HG03469 (cell line): ENCODE data around the gene MCRS1.
"Not testable (repeated sequence)": the region's sequence is repeated elsewhere in the genome, so short reads cannot be mapped to it uniquely, and the experiment has no call there.

Source experiments
- ATAC-seq: cut with Tn5 transposase; IDR thresholded peaks from one replicate; pipeline ENCODE4 v1.9.1; 2021; ENCODE audit warnings: mild to moderate bottlenecking, moderate library complexity, moderate number of reproducible peaks; ENCODE audit not compliant: unreplicated experiment

Gene MCRS1, protein sequence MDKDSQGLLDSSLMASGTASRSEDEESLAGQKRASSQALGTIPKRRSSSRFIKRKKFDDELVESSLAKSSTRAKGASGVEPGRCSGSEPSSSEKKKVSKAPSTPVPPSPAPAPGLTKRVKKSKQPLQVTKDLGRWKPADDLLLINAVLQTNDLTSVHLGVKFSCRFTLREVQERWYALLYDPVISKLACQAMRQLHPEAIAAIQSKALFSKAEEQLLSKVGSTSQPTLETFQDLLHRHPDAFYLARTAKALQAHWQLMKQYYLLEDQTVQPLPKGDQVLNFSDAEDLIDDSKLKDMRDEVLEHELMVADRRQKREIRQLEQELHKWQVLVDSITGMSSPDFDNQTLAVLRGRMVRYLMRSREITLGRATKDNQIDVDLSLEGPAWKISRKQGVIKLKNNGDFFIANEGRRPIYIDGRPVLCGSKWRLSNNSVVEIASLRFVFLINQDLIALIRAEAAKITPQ

GRCh38 chr12:49567611-49568441 lies at the start of gene MCRS1:
Gene MCRS1, minus strand, starts transcription at chr12:49568142. Its CDS starts 1,411 bp downstream, at chr12:49566731.
- no peak for ATAC-seq

DNA sequence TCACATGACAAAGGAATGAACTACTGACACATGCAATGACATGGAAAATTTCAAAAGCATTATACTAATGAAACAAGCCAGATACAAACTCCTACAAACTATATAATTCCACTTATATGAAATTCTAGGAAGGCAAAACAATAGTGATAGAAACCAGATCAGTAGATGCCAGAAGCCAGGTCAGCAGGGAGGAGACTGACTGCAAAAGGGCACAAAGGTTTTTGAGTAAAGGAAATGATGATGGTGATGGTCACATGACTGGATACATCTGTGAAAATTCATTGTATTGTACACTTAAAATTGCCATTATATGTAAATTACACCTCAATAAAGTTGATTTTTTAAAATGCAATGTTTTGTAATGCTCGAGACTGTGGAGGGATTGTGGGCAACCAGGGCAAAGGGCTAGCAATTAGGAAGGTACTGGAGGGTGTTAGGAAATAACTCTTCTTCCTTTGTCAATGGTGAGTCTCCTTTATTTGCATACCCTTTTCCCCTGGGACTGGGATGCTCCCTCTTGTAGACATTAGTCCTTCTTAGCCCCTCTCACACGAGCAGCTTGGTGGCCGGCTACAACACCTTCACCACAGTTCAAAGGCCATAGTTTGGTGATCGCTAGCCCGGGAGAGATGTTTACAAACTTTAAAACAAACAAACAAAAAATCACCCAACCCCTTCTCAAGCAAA lies 48.7 kb upstream of the MCRS1 start:
- ATAC-seq: no peak

DNA sequence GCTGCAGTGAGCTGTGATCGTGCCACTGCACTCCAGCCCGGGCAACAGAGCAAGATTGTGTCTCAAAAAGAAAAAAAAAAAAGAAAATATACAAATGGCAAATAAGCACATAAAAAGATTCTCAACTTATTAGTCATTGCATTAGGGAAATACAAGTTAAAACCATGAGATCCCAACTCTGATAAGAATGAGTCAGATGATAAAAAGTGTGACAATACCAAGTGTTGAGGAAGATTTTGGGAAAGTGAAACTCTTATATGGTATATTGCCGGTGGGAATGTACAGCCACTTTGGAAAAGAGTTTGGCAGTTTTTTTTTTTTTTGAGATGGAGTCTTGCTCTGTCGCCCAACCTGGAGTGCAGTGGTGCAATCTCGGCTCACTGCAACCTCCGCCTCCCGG lies 47.8 kb upstream of the MCRS1 start:
- no peak for ATAC-seq

GRCh38 chr12:49612210-49612609 lies 44.3 kb upstream of the MCRS1 start:
- no peak for ATAC-seq

- not testable (repeated sequence) for ATAC-seq
Observed at GRCh38 chr12:49610785-49611184, 42.8 kb upstream of the MCRS1 start.

- ATAC-seq: no peak
Observed at GRCh38 chr12:49609875-49610154, 41.9 kb upstream of the MCRS1 start.

DNA sequence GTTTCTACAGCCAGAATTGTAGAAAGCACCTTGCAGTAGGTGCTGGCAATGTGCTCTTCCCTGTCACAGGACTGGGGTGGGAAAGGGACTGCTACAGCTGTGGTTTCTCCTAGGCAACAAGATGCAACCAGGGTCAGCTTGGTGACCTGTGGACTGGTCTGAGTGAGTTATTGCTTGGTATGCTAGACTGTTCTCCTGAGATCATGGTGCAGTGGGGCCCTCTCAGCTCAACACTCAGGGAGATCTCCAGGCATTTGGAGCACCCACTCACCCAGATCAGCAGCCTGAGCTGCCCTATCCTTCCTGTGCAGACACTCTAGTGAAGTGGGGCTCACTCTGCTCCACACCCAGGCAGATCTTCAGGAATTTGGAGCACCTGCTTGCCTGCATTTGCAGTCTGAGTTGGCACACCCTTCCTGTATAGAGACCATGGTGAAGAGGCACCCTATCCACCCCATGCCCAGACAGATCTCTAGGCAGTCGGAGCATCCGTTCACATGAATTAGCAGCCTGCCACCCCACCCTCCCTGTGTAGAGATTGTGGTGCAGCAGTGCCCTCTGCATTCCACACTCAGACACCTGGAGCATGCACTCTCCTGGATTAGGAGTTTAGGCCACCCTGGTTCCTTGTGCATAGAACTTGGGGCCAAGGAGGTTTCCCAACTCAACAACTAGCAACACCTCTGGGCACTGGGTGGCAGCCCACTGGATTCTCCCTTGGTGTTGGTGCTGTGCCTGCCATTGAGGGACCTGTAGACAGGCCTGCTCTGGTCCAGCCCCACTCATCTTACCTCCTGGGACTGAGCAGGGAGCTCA lies 41.3 kb upstream of the MCRS1 start:
- ATAC-seq: no peak

DNA sequence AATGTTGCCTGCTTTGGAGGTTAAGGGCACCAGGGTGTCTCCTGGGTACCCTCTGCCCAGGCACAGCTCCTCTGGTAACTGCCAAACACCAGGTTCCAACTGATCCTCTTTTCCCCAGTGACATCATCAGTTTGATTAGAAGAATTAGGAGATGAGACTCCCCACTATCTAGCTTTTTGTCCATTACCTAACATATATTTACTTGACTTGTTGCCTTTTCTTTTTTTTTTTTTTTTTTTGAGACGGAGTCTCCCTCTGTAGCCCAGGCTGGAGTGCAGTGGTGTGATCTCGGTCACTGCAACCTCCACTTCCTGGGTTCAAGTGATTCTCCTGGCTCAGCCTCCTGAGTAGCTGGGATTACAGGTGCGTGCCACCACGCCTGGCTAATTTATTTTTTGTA lies 37.6 kb upstream of the MCRS1 start, which contains the start of gene FAM186B:
Gene FAM186B (minus strand): TSS at position 101 of the 400 bp plus-strand sequence. CDS start 162 bp downstream, outside the sequence.
- not testable (repeated sequence) for ATAC-seq

DNA sequence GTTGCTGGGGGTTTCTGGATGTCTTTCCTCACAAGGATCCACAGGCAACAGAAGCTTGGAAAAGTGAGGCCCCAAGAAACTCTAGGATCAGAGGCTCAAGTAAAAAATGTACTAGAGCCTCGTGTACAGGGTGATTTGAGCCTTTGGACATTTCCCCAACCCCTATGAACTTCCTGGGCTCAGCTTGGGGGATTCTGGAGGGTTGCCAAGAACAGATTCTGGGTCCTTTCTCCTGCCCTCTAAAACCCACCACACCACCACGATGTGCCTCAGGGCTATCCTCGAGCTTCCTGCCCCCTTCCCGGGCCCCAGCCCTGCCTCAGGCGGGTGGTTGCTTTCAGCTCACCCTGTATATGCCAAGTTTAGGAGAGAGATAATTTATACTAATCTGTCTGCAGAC lies 36.9 kb upstream of the MCRS1 start:
- ATAC-seq: no peak

DNA sequence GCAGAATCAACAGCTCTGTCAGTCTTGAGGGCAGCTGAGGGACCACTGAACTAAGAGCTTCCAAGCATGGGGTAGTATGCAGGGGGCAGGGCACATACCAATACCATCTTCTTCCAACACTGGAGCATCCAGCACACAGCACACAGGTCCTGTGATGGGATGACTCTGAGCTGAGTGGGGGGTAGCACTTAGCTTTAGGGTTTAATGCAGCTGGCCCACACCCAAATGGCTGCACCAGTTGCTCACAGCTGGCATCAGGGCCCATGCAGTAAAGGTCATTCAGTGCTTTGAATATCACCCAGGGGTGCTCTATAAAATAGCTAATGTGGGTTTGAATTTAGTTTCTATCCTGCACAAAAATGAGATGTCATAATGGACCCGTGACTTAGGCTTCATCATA lies 35.8 kb upstream of the MCRS1 start:
- ATAC-seq: no peak

GRCh38 chr12:49599961-49600360 lies 32.0 kb upstream of the MCRS1 start:
- ATAC-seq: no peak

- no peak for ATAC-seq
Observed at GRCh38 chr12:49598527-49598926, 30.6 kb upstream of the MCRS1 start.

- no peak for ATAC-seq
Observed at GRCh38 chr12:49588721-49589516, 21.0 kb upstream of the MCRS1 start.

DNA sequence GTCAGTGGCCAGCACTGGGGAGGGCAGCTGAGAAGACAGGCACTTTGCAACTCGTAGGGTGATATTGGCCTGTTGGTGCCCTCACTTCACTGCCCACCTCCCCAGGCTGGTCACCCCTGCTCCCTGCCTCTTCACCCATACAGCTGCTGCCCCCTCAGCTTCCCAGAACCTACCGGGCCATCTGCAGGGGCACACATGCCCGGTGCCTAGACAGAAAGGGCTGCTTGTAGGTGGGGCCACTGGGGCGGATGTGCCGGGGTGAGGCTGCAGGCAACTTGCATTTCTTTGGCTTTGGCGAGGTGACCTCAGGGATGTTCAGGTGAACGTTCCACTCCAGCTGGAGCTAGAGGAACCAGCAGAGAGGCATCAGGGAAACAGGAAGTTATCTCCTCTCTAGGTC lies 20.3 kb upstream of the MCRS1 start:
- ATAC-seq: no peak

- ATAC-seq: no peak
Observed at GRCh38 chr12:49587174-49587908, 19.4 kb upstream of the MCRS1 start.

DNA sequence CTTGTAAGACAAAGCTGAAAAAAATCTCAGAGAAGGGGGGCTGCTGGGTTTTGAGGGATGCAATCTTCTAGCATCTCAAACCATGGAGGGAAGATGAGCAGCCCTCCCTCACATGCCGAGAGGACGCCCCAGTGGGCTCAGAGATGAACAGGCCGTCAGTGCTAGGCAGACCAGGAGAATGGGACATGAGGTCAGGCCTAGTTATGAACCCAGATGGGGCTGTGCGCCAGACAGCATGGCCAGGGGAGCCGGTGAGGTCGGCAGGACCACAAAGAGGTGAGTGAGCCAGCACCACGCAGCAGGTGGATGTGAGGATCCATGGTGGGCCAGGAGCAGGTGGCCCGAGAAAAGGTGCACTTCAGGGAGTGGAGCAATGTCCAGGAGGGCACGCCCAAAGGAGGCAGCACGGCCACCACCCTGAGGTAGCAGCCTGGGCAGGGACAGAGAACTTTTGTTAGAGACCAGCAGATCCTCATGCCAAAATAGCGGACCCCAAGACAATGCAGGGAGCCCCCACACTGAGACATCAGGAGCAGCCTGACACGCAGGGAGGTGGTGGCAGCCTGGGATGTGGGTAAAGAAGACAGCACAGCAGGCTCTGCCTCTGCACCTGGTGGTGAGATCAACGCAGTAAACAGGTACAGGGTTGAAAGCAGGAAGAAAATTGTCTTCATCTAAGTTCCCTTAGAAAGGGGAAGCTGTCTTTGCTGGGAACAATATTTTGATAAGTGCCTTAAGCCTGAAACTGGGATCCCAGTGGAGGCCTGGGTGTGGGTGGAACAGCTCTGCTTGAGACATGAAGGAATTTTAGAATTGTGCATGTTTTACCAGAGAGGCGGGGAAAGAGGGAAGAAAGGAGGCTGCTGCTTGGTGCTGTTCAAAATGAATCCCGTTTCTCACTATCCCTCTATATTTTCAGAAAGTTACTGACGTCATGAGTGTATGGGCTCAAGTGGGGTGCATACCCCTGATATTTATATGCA lies 17.8 kb upstream of the MCRS1 start:
- ATAC-seq: no peak

GRCh38 chr12:49584591-49584990 lies 16.6 kb upstream of the MCRS1 start:
- ATAC-seq: no peak
